Measurements from ENCODE around the gene AKT1S1.

Gene AKT1S1

GRCh38 chr19:49850487-49851342 is 26.4 kb downstream of the AKT1S1 start, which contains the start of gene PTOV1 (continued):
- TF ChIP-seq KLF7 (tag by site-specific recombination; IDR thresholded peaks at IDR 0.05; ENCODE audit: borderline replicate concordance) = no peak; the same call in 1 of the 2 replicates
- no peak for TF ChIP-seq ZNF658 (tag by site-specific recombination; IDR thresholded peaks at IDR 0.05)
- TF ChIP-seq PRDM4 (tag by site-specific recombination; IDR thresholded peaks at IDR 0.05) = peak; percentile 65; the same call in 1 of the 2 replicates
- TF ChIP-seq ZNF510 (tag by site-specific recombination; IDR thresholded peaks at IDR 0.05; ENCODE audit: insufficient replicate concordance) = no peak
- no peak; the same call in 1 of the 2 replicates for TF ChIP-seq GFI1B (tag by site-specific recombination; IDR thresholded peaks at IDR 0.05)
- TF ChIP-seq TRIM28 (IDR thresholded peaks at IDR 0.05; ENCODE audit: borderline replicate concordance, low read length) = no peak
- no peak for TF ChIP-seq ZNF707 (tag by site-specific recombination; IDR thresholded peaks at IDR 0.05)
- TF ChIP-seq ZNF18 (tag by site-specific recombination; IDR thresholded peaks at IDR 0.05) = no peak
- peak; percentile 77 for TF ChIP-seq EGR2 (tag by site-specific recombination; IDR thresholded peaks at IDR 0.05; ENCODE audit: low read depth)
- TF ChIP-seq ZNF341 (tag by site-specific recombination; IDR thresholded peaks at IDR 0.05; ENCODE audit: low read depth) = no peak; the same call in 1 of the 2 replicates
- no peak for TF ChIP-seq ZNF416 (tag by site-specific recombination; IDR thresholded peaks at IDR 0.05)
- no peak for TF ChIP-seq ZNF571 (tag by site-specific recombination; IDR thresholded peaks at IDR 0.05)
- no peak for TF ChIP-seq ZNF138 (tag by site-specific recombination; IDR thresholded peaks at IDR 0.05; ENCODE audit: borderline replicate concordance)
- TF ChIP-seq ZNF776 (tag by site-specific recombination; IDR thresholded peaks at IDR 0.05; ENCODE audit: borderline replicate concordance) = no peak
- TF ChIP-seq ZBTB6 (tag by site-specific recombination; IDR thresholded peaks at IDR 0.05) = 0 out of 2 replicates have a peak, but pooled peaks have one; percentile 45
- TF ChIP-seq ZNF169 (tag by site-specific recombination; IDR thresholded peaks at IDR 0.05) = no peak
- TF ChIP-seq ZNF274 (IDR thresholded peaks at IDR 0.05; ENCODE audit: low read length) = no peak
- no peak for TF ChIP-seq ZNF274 (tag by site-specific recombination; IDR thresholded peaks at IDR 0.05; ENCODE audit: borderline replicate concordance)
- TF ChIP-seq ZNF174 (tag by site-specific recombination; IDR thresholded peaks at IDR 0.05) = no peak
- TF ChIP-seq ATF2 (tag by site-specific recombination; IDR thresholded peaks at IDR 0.05; ENCODE audit: low read depth) = 0 out of 2 replicates have a peak, but pooled peaks have one; percentile 17
- peak; percentile 67; the same call in 1 of the 2 replicates for TF ChIP-seq BCL11B (tag by site-specific recombination; IDR thresholded peaks at IDR 0.05; ENCODE audit: low read depth)
- TF ChIP-seq ZNF701 (tag by site-specific recombination; IDR thresholded peaks at IDR 0.05) = no peak
- TF ChIP-seq GLIS2 (tag by site-specific recombination; IDR thresholded peaks at IDR 0.05) = peak; percentile 97
- peak; percentile 96 for TF ChIP-seq ZBTB48 (tag by site-specific recombination; IDR thresholded peaks at IDR 0.05)
- peak; percentile 81 for TF ChIP-seq ZNF366 (tag by site-specific recombination; conservative IDR thresholded peaks at IDR 0.05)
- TF ChIP-seq ZNF398 (tag by site-specific recombination; IDR thresholded peaks at IDR 0.05) = peak; percentile 97
- no peak for TF ChIP-seq ZNF202 (tag by site-specific recombination; IDR thresholded peaks at IDR 0.05; ENCODE audit: borderline replicate concordance)
- peak; percentile 85; the same call in 1 of the 2 replicates for TF ChIP-seq ZNF660 (tag by site-specific recombination; IDR thresholded peaks at IDR 0.05)
- no peak; the same call in 1 of the 2 replicates for TF ChIP-seq YY1 (tag by site-specific recombination; IDR thresholded peaks at IDR 0.05)
- TF ChIP-seq ELK4 (IDR thresholded peaks at IDR 0.05; ENCODE audit: borderline replicate concordance, low read depth, low read length) = no peak
